WERI-Rb-1 (cell line): ENCODE results near the gene LRP6.
"Not testable (repeated sequence)": the region's sequence is repeated elsewhere in the genome, so short reads cannot be mapped to it uniquely, and the experiment has no call there.

Experiments used
- DNase-seq: peaks from one replicate; pipeline ENCODE4 v3.0.0-alpha.2; 2020
- H3K27ac ChIP-seq: fragments of 250-450 bp; sonication (Bioruptor Pico); 2 replicates; pipeline ENCODE4 v1.5.1; 2020; ENCODE audit warnings: mild to moderate bottlenecking, moderate library complexity
- H3K27me3 ChIP-seq: fragments of 250-450 bp; sonication (Bioruptor Pico); 2 replicates; pipeline ENCODE4 v1.5.1; 2021; ENCODE audit warnings: mild to moderate bottlenecking, low read depth, moderate library complexity; ENCODE audit not compliant: insufficient read depth, severe bottlenecking
- H3K36me3 ChIP-seq: fragments of 250-450 bp; sonication (Bioruptor Pico); 2 replicates; pipeline ENCODE4 v1.5.1; 2020; ENCODE audit warnings: mild to moderate bottlenecking, moderate library complexity
- H3K4me3 ChIP-seq: 2 replicates; pipeline ENCODE4 v1.5.1; 2011; ENCODE audit warnings: low read depth, mild to moderate bottlenecking, control low read depth, low read length
- H3K9me3 ChIP-seq: fragments of 250-450 bp; sonication (Bioruptor Pico); 2 replicates; pipeline ENCODE4 v1.5.1; 2021; ENCODE audit warnings: mild to moderate bottlenecking, moderate library complexity; ENCODE audit not compliant: severe bottlenecking
- CTCF ChIP-seq: IDR thresholded peaks from 2 replicates; pipeline ENCODE4 v1.5.1; 2011; ENCODE audit warnings: low read depth, mild to moderate bottlenecking, control low read depth, inconsistent platforms, low read length

LRP6 gene

DNA sequence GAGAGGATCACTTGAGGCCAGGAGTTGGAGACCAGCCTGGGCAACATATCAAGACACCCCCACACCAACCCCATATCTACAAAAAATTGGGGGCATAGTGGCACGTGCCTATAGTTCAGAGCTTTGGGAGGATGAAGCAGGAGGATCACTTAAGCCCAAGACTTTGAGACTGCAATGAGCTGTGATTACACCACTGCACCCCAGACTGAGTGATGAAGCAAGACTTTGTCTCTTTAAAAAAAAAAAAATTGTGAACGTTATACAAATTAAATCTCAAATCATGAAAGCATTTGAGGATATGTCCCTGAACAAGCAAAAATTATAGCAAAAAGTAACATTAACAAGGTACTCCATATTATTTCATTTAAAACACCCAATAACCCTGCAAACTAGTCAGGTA lies 2.9 kb downstream of the LRP6 start:
- TF ChIP-seq CTCF = no peak
- Histone ChIP-seq H3K27ac (no peak overlapping the region), H3K27me3 (no peaks in the 10 kb centered on the region), H3K4me3 (no peak overlapping the region), H3K9me3 (no peaks in the 10 kb centered on the region), H3K36me3 (no peaks in the 10 kb centered on the region)
- no peak for DNase-seq

- not testable (repeated sequence) for DNase-seq
These were observed 10.5 kb downstream of the LRP6 start for GRCh38 chr12:12256291-12256757.

DNA sequence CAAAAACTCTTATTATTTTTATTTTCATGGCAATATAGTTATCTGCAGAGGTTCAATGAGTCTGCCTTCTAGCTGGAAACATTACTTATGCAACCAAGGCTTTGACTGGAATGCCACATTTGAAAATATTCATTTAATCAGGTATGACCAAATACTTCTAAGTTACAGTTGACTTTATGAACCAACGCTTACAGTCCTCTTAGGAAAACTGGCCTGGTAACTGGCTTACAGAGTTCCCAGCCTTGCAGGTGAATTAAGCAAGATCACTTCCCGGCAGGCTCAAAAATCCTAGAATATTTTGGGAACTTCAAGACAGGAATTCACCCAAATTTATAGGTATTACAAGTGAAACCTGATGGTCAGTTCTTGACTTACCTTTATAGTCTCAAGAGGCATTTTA lies 12.3 kb downstream of the LRP6 start:
- no peak overlapping the region for H3K27ac ChIP-seq
- TF ChIP-seq CTCF = no peak
- no peak overlapping the region for H3K4me3 ChIP-seq
- no peak for DNase-seq
- no peaks in the 10 kb centered on the region for H3K9me3 ChIP-seq
- H3K27me3 ChIP-seq = no peaks in the 10 kb centered on the region
- H3K36me3 ChIP-seq = no peaks in the 10 kb centered on the region

More at GRCh38 chr12:12256291-12256757, 10.5 kb downstream of the LRP6 start:
- not testable (repeated sequence) for H3K27me3 ChIP-seq, H3K36me3 ChIP-seq, H3K9me3 ChIP-seq, H3K27ac ChIP-seq, H3K4me3 ChIP-seq

- Histone ChIP-seq H3K27me3 (no peaks in the 10 kb centered on the region), H3K4me3 (no peak overlapping the region), H3K27ac (no peak overlapping the region), H3K9me3 (no peaks in the 10 kb centered on the region), H3K36me3 (no peaks in the 10 kb centered on the region; the same call in 1 of the 2 replicates)
- DNase-seq = no peak
- TF ChIP-seq CTCF = no peak
These were observed 17.4 kb downstream of the LRP6 start for GRCh38 chr12:12249216-12250050.

- no peaks in the 10 kb centered on the region for H3K27me3 ChIP-seq
- no peak for DNase-seq
- TF ChIP-seq CTCF = no peak
These were observed 19.3 kb downstream of the LRP6 start for GRCh38 chr12:12247584-12247983.

DNA sequence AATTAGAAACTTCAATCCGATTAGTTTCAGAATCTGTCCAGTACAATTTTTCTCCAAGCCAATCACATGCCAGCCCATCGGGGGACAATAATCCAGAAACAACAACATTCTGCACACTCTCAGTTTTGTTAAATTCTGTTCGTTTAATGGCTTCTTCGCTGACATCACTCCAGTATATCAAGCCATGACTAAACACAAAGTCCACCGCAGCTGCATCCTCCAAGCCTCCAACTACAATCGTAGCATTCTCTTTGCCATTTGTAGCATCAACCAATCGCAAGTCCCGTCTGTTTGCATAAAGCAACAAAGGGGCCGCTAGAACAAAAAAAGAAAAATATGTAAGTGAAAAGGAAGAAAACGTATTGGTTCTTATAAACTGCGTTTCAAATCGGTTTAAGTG lies 22.5 kb downstream of the LRP6 start:
- peaks cover 6% of the 10 kb centered on the region for H3K36me3 ChIP-seq
- DNase-seq = no peak
- no peaks in the 10 kb centered on the region for H3K27me3 ChIP-seq
- TF ChIP-seq CTCF = no peak
- no peaks in the 10 kb centered on the region for H3K9me3 ChIP-seq
- H3K27ac ChIP-seq = no peak overlapping the region
- no peak overlapping the region for H3K4me3 ChIP-seq

More at GRCh38 chr12:12247584-12247983, 19.3 kb downstream of the LRP6 start:
- Histone ChIP-seq H3K36me3 (peaks cover 6% of the 10 kb centered on the region), H3K4me3 (no peak overlapping the region), H3K27ac (no peak overlapping the region), H3K9me3 (no peaks in the 10 kb centered on the region)
